Measurements from ENCODE around the gene RAB17.

GRCh38 chr2:237638176-237638575 lies 47.6 kb upstream of the RAB17 start:
- TF ChIP-seq CTCF (optimal IDR thresholded peaks at IDR 0.05 in 1 of 3, IDR thresholded peaks at IDR 0.05 in 1 of 3, conservative IDR thresholded peaks at IDR 0.05 in 1 of 3; ENCODE audit: extremely low read depth in 1 of 3, insufficient read depth in 2 of 3, low read length in 3 of 3), result no peak
- no peak for TF ChIP-seq EZH2 (IDR thresholded peaks at IDR 0.05; ENCODE audit: low read length)

Data from keratinocyte (primary cell).